HG02840 (cell line): ENCODE data around the gene EPHA1.
"Not testable (repeated sequence)": the region's sequence is repeated elsewhere in the genome, so short reads cannot be mapped to it uniquely, and the experiment has no call there.

Experiments used
- ATAC-seq: cut with Tn5 transposase; IDR thresholded peaks from one replicate; pipeline ENCODE4 v1.9.1; 2021; ENCODE audit warnings: mild to moderate bottlenecking, moderate library complexity, moderate number of reproducible peaks; ENCODE audit not compliant: unreplicated experiment, low FRiP score

EPHA1 gene

DNA sequence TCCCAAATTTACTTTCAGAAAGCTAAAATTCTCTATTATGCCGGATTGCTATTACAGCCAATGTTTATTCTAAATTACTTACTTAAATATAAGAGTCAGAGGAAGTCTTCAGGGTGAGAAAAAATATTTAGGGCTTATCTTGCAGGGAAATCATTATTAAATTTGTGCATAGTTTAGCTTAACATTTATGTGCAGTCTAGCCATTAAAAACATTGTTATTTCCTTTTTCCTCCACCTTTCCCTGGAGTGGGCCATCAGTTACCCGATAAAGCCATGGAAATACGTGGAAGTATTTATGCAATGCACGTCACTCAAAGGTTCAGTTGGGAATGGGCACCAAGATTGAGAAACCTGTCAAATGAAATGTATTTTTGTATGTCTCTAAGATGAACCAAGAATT is 25.1 kb upstream of the EPHA1 start:
- ATAC-seq: no peak

GRCh38 chr7:143431109-143431508 is 22.5 kb upstream of the EPHA1 start:
- no peak for ATAC-seq

- no peak for ATAC-seq
Measured at GRCh38 chr7:143429770-143430698, 21.4 kb upstream of the EPHA1 start.

GRCh38 chr7:143426479-143427142 is 18.0 kb upstream of the EPHA1 start:
- ATAC-seq: no peak

GRCh38 chr7:143424476-143424875 is 15.8 kb upstream of the EPHA1 start:
- ATAC-seq: not testable (repeated sequence)

DNA sequence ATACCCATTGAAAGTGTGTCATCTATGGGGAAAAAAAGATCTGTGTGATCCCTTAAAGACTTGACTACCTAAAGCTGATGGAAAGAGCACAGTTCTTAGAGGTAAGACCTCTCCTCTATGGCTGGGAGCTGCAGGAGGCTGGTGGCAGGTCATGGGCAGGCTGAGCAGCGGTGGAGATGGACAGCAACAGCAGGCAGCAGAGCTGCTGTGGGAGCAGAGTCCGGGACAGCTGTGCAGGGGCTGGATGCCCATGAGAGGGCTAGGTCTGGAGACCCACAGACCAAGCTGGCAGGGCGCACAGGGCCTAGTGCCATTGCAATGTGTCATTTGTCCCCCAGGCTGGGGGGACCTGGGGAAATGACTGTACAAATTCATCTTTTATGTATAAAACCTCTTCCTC is 13.4 kb upstream of the EPHA1 start:
- ATAC-seq: no peak

DNA sequence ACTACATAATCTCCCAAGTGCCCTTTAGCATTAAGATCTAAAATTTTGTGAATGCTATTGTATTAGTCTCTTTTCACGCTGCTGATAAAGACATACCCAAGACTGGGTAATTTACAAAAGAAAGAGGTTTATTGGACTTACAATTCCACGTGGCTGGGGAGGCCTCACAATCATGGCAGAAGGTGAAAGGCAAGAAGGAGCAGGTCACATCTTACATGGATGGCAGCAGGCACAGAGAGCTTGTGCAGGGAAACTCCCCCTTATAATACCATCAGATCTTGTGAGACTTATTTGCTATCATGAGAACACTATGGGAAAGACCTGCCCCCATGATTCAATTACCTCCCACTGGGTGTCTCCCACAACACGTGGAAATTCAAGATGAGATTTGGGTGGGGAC is 12.0 kb upstream of the EPHA1 start:
- not testable (repeated sequence) for ATAC-seq

DNA sequence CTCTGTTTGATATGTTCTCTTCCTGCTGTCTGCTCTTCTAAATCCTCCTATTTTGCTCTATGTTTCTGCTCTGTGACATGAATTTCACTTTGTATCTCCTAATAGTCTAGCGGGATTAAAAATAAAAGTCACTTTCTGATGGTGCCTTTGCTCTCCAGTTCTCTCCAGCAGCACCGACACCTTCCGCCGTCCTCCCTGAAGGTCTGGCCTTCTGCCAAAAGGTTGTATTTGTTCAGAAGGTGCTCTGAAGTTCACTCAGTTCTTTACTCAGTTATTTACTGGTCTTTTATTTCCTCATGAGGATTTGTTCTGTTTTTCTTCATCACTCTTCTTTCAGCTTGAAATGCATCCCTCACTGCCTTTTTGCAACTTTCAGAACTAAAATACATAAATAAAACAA is 11.2 kb upstream of the EPHA1 start:
- no peak for ATAC-seq

DNA sequence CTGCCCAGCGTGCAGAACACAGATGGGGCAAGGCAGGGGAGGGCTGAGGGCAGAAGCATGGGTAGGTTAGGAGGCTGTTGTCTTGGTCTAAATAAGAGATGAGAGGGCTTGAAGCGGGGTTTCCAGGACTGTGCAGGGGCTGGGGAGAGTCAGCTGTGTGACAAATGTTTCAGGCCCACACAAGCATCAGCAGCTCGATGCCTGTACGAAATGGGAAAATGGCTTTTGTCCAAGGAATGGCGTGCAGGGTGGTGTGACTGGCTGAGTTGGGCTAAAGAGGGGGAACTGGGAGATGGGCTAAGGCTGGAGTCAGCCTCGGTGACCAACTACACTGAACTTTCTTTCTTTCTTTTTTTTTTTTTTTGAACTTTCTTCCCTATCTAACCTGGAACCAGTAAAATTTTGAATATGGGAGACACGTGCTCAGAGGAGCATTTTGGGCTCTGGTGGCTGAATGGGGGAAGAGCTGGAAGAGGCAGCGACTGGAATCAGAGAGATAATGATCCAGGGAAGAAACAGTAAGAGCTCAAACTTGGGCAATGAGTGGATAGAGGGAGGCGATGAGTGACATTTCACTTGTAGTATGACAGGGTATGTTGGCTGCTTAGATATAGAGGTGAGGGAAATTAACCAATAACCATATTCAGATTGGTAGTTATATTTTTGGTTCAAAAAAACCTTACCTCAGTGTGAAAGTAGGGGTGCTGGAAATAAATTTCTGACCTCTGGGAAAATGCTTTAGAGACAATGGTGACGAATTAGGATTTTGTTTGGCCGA is 10.2 kb upstream of the EPHA1 start:
- no peak for ATAC-seq

GRCh38 chr7:143417734-143418383 is 9.2 kb upstream of the EPHA1 start:
- ATAC-seq: no peak

DNA sequence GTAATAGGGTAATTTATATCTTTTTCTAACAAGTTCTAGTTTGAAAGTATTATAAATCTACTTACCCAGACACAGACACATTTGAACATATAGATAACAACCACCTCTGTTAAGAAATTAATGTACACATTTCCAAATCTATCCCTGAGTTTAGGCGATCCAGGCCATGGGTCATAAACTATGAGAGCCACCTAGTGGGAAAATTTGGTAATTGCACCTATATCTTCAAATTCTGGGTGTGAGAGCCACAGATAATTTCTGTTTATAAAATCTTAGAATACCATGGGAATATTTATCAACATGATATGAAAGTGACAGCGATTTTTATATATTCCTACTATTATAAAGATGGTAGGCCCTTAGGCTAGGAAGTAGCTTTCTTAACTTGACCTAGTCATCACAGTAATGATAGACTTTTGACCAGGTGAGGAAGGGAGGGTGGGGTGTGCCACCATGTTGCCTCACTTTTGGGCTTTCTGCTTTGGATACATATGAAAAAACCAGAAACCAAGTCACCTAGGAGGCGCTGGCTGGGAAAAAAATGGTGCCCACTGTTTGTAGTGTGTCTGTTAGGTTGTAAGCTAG is 8.0 kb upstream of the EPHA1 start:
- ATAC-seq: peak; percentile 62

DNA sequence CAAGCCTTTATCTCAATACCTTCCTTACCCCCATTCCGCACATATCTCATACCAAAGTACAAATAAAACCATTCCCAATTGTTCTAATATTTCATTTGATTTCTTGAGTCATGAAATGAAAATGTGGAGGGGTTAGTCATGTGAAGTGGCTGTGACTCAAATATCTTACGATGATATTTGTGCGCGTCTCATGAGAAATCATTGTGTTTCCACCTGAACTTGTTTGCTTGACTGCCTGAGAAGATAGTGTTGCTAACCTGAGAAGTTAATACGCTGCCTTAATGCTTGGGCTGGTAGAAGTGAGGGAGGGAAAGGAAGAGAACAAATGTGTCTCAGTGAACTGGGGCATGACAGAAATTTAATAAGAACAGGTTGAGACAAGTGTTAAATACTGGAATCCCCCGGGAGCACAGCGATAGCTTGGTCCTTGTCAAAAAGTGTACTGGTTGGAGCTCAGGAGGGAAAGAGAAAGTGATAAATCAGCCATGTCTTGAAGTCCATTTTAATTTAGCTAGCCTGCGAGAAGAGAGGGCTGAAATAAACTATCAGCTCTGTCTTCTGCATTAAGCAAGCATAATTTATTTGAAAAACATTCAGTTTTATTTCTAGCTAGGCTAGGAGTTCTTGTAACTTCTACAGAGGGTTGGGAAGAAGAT is 7.2 kb upstream of the EPHA1 start:
- ATAC-seq: no peak

GRCh38 chr7:143415209-143415608 is 6.6 kb upstream of the EPHA1 start:
- ATAC-seq: not testable (repeated sequence)

DNA sequence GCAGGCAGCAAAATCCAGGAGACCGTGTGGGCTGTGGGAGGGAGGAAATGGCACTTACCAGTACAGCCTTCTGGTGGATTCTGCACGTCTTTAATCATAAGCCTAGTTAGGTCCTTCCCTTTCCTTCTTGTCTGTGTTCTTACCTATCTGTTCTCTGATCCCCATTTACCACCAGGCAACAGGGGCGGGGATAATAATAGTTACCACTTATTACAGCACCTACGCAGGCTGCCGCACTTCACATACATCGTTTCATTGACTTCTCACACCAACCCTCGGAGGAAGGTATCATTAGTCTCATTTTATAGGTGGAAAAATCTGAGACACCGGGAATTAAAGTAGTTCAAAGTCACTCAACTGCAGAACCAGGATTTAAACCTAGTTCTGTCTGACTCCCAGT is 4.5 kb upstream of the EPHA1 start:
- ATAC-seq: no peak

DNA sequence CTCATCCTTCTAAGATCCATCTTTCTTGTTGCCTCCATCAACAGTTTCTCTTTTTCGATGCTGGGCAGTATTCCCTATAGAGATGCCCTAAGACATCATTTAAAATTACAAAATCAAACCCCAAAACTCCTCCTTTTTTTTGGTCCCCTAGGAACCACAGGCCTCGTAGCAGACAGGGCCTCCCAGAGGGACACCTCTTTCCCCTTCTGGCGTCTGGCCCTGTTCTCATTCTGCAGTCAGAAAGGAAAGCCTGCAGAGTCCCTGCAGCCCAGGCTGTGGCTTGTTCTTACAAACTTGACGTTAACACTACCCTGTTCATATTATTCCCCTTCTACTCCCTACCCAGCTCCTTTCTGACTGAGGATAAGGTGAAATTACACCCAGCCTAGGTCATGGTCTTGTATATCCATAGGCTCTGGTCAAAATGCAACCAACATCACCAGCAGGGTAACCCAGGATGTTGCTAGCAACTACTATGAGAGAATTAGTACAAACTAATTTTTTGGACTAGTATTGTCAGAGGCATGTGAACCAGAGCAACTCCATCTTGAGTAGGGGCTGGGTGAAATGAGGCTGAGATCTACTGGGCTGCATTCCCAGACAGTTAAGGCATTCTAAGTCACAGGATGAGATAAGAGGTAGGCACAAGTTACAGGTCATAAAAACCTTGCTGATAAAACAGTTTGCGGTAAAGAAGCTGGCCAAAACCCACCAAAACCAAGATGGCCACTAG is 3.5 kb upstream of the EPHA1 start:
- no peak for ATAC-seq

DNA sequence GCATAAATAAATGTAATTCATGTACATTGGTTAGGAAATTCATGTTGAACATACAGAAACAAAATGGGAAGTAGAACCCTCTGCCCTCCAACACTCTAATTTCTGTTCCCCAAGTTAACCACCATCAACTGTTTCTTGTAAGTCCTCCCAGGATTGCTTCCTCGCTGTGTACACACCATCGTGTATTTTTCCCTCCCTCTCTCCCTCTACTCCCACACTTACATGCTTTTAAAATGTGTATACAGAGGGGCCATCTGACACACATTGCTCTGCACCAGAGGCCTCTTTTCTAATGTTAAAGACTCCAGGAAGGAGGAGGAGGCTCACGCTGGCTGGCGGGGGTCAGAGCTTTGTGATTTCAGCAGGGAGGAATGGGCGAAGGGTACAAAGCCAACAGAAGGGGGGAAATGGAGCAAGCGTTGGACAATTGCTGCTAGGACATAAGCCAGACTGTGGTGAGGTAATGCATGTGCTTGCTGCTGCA is 1.9 kb upstream of the EPHA1 start:
- no peak for ATAC-seq

DNA sequence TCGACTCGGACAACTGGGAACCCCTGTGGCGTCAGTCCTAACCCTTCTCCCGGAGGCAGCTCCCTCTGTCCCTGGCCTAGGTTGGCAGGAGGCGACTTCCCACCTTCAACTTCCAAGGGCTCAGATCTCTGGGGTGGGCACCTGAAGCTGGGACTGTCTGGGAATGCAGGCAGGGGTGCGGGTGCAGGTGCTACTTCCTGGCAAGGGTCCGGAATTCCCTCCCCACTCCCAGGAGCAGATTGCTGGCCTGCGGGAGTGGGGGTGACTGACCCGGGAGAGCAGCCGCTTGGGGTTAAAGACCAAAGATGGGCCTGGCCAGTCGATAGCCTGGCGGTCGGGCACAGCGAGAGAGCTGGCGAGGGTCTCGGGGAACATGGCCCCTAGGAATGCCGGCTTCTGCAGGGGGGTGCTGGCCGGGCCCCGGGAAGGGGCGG is 387 bp downstream of the EPHA1 start:
- no peak for ATAC-seq

DNA sequence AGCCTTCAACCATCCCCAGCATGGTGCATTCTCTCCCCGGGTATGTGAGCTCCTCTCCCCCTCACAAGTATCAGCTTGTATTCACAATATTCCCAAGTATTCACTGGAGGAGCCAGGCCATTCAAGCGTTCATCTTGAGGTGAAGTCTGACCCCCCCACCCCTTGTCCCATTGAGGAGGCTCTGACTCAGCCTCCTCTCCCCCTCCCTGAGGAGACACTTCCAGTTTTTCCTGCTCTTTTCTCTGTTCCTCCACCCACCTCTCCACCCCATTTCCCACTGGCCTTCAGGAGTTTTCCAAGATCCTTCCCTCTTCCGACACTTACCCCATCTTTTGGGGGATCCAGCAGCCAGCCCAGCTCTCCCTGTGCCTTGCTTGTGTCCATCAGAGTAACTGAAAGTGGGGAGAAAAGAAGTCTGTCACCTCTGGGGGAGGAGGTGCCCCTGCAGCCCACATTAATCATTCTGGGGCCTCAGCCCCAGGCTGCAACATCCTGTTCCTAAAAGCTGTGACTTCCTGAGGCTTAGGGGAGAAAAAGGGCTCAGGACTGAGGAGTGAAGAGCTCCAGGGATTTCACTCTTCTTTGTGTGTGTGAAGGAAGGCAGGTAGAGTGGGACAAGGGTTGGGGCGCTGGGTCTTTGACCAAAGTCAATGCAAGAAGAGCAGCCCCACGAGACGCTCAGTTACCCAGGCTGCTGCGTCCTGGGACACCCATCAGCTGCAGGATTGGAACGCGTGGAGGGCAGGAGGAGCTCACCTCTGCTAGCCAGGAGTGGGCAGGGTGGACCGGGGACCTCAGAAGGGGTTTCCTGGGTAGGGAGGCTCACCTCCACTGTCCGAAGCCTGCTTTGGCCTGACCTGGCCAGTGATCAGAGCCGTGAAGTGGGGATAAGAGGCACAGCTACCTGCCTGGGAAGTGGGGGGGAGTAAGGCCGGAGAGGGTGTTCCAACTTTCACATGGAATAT is 1.1 kb downstream of the EPHA1 start:
- ATAC-seq: no peak
